ENCODE data around the gene NYAP1. TPM values are rescaled to one million over a fixed set of nuclear protein-coding genes. Genes with fewer than 3 reads are reported as not detected.
A peak's percentile ranks its signal among the peaks of the same experiment; 100 is the strongest.
"Not testable (repeated sequence)": the region's sequence is repeated elsewhere in the genome, so short reads cannot be mapped to it uniquely, and the experiment has no call there.

NYAP1 gene
- 3.0 TPM for polyA plus RNA-seq (2013, experiment 1 of 2; ENCODE audit: insufficient read length)
- 4.6 TPM for polyA plus RNA-seq (2013, experiment 2 of 2; ENCODE audit: insufficient read length)

DNA sequence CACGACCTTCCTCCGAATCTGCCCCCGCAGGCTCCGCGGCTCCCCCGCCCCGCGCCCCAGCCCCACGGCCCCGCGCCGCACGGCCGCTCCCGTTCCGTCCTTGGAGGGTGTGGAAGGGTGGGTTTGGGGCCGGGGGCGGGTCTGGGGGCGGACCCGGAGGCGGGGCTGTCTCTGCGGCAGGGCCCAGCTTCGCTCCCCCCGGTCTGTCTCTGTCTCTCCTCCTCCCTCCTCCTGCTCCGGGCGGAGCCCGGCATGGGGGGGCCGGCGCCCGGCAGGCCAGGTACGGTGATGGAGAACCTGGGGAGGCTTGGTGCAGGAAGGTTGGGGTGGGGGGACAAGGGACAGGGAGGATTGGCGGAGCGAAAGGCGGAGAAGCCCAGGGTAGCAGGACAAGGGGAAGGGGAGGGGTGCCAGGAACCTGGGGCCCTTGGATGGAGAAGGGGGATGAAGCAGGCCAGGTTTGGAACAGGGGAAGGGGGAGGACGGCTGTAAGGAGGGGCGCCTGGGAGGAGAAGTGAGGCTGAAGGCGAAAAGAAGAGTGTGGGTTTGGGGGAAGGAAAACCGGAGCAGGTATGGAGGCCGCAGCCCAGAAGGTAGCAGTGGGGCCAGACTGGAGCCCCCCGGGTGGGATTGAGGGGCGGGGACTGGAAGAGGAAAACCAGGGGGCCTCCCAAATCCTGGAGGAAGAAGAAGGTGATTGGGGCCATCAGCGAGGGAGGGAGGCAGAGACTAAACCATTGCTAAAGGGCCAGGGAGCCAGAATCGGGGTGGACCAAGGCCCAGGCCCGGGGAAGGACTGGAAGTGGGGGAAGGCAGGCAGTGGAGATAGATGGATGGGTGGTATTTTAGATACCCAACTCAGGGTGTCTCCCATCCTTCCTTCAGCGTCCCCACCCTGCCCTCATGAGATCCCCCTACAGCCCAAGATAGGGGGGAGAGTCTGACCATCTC lies at the start of gene NYAP1:
Gene NYAP1, plus strand, starts transcription at position 206 of the 951 bp plus-strand sequence. CDS start 1,385 bp downstream, outside the sequence.
- DNase-seq = peak; percentile 65

DNA sequence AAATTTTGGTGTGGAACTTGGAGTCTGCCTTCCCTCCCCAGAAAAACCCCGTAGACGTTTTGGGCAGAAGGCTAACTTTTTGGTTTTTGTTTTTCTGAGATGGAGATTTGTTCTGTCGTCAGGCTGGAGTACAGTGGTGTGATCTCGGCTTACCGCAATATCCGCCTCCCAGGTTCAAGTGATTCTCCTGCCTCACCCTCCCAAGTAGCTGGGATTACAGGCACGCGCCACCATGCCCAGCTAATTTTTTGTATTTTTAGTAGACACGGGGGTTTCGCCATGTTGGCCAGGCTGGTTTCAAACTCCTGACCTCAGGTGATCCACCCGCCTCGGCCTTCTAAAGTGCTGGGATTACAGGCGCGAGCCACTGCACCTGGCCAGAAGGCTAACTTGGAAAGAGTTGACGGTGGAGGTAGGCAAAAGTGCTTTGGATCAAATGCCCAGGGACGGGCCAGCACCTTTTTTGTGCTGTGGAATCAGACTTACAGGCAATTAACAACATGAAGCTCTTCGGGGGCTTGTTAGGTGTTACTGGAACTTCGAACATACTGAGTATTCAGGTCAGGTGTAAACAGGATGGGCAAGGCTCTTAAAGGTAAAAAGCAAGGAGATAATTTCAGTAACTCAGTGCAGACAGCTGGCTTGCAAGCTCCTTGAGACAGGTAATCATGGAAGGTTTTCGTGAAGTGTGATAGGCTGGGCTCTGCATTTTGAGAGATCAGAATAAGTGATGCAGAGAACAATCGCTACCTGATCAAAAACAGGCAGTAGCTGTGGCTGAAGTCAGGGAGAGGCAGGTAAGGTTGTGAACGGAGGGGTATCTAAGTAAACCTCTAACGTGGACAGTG lies 49.2 kb upstream of the NYAP1 start:
- DNase-seq = no peak

DNA sequence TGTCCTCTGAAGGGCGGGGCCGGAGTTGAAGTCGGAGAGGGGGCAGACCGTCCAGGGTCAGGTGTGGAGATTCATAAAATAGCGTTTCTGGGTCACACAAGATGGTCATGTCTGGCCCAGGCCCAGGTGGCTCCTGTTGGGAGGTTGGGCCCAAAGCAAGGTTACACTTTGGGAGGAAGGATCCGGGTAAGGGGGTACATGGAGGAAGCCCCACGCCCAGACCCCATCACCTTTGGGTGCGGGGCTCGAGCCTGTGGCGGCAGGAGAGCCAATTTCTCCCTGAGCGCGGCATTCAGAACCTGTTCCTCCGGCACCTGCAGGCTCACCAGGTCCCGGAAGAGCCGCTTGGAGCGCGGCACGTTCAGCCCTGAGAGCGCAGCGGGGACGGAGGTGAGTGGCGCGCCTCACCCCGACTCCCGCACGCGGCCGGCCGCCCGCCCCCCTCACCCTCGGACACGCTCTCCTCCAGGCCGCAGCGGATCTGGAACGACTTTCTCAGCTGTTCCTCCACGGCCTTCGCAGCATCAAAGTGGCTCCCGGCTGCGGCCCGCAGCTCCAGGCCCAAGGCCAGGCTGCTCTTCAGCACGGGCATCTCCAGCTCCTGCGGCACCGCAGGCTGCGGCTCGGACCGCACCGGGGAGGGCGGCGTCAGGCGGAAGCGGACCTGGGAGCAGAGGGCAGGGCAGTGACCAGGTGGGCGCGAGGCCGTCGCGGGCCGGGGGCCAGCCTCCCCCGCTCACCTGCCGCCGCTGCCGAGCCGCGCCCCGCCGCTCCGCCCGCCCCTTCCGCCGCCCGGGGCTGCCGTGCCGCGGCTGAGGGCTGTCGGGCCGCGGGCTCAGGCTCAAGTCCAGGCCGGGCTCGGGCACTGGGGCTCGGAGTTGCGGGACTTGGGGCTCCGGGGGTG lies 48.1 kb upstream of the NYAP1 start:
- DNase-seq = no peak

DNA sequence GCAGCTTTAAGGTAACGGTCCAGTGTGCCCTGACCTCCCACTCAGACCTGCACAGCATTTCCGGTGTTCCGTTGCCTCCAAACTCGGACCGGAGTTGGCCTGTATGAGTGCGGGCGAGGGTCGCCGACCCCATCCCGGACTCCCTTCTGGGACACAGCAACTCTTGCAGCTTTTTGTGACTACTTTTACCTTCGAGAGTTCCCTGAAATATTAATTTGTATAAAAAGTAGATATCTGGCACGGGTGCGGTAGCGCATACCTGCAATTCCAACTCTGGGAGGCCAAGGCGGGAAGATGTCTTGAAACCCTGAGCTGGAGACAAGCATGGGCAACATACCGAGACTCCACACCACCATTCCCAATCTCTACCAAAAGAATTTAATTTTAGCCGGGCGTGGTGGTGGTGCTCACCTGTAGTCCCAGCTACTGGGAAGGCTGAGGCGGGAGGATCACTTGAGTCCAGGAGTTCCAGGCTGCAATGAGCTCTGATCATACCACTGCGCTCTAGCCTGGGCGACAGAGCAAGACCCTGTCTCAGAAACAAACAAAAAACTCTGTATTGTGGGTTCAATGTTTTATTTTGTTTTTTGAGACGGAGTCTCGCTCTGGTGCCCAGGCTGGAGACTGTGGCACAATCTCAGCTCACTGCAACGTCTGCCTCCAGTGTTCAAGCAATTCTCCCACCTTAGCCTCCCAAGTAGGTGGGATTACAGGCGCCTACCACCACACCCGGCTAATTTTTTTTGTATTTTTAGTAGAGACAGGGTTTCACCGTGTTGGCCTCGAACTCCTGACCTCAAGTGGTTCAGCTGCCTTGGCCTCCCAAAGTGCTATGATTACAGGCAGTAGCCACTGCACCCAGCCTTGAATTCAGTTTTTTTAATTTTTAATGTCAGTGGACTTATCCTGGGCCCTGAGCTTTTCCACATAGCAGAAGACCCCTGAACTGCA lies 46.3 kb upstream of the NYAP1 start:
- no peak for DNase-seq

DNA sequence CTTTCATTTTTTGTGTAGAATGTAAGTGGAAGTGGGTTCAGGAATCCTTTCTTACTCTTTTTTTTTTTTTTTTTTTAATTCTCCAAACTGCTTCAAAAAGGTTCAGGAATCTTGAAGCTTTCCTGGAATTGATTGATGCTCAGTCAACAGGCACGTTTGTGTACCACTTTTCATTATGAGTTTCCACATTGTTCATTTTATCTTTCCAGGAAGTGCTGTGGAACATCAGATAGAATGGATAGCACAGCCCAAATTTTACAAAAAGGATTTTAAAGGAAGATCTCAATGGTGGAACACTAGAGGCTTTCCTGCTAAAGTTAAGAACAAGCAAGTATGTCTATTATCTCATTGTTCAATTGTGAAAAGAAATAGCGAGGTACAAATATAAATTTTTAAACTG lies 45.6 kb upstream of the NYAP1 start:
- DNase-seq = no peak

DNA sequence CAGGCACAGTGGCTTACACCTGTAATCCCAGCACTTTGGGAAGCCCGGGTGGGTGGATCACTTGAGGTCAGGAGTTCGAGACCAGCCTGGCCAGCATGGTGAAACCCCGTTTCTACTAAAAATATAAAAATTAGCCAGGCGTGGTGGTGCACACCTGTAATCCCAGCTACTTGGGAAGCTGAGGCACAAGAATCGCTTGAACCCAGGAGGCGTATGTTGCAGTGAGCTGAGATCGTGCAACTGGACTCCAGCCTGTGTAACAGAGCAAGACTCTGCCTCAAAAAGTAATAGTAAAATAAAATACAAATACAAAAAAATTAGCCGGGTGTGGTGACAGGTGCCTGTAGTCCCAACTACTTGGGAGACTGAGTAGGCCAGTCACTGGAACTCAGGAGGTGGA lies 45.0 kb upstream of the NYAP1 start:
- DNase-seq = not testable (repeated sequence)

DNA sequence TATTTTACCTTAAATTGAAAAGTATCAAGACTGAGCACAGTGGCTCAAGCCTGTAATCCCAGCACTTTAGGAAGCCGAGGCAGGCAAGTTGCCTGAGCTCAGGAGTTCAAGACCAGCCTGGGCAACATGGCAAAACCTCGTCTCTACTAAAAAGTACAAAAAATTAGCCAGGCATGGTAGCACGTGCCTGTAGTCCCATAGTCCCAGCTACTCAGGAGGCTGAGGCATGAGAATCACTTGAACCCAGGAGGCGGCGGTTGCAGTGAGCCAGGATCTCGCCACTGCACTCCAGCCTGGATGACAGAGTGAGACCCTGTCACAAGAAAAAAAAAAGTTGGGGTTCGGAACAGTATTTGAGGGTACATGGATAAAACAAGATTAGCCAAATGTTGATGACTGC lies 44.5 kb upstream of the NYAP1 start:
- DNase-seq = not testable (repeated sequence)

DNA sequence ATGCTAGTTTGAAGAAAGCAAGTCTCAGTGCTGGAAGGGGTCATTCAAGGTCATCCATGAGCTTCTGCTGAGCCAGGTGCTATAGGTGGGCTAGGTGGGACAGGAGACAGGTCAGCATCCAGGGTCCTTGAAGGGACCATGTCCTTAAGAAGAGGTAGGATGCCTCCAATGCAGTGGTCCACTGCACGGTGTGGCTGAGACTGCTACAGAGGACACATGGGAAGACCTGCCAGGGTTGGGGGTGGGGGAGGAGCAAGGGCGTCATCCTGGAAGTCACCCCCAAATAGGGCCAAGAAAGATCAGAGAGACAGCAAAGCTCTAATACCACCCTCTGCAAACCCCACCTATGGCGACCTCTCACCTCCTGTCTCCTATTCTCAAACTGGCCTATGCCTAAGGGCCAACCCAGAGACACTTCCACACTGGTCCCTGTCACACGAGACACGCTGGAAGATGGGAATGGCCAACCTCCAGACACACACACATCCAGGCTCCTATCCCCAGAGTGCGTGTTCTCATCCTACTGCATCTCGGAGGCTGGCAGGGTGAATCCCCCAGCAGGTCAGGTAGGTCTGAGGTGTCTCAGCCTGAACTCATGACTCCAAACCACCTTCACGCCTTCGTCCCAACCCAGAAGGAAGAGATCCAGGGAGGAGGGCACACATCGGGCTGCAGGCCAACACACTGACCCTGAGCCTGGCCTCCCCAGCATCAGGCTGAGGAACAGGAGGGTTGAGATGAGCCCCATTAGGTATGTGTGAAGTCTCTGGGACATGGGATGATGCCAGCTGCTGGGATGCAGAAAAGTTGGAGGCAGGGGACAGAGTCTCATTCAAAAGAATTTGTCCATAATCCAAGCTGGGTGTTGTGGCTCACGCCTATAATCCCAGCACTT lies 41.8 kb upstream of the NYAP1 start:
- DNase-seq = no peak

DNA sequence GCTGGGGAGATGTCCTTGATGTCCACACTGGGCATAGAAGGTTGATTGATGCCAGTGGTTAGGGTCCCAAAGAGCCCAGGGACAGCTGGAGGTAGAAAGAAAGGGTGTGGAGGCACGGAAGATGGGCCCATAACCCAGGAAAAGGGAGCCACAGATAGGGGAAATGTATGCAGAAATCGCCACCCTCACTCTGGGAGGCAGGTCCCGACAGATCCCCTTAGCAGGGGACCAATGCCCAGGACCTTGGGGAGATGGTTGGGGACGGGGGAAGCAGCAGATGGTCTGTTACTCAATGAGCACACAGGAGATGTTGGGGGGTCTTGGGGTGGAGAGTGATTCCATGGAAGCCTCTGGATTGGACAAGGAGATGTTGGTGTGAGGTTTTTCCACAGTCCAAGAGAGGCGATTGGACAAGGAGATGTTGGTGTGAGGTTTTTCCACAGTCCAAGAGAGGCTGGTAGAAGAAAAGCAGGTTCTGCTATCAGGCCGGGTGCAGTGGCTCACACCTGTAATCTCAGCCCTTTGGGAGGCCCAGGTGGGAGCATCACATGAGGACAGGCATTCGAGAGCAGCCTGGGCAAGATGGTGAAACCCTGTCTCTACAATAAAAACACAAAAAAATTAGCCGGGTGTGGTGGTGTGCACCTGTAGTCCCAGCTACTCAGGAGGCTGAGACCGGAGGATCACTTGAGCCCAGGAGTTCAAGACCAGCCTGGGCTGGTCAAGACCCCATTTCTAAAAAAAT lies 40.5 kb upstream of the NYAP1 start:
- no peak for DNase-seq

DNA sequence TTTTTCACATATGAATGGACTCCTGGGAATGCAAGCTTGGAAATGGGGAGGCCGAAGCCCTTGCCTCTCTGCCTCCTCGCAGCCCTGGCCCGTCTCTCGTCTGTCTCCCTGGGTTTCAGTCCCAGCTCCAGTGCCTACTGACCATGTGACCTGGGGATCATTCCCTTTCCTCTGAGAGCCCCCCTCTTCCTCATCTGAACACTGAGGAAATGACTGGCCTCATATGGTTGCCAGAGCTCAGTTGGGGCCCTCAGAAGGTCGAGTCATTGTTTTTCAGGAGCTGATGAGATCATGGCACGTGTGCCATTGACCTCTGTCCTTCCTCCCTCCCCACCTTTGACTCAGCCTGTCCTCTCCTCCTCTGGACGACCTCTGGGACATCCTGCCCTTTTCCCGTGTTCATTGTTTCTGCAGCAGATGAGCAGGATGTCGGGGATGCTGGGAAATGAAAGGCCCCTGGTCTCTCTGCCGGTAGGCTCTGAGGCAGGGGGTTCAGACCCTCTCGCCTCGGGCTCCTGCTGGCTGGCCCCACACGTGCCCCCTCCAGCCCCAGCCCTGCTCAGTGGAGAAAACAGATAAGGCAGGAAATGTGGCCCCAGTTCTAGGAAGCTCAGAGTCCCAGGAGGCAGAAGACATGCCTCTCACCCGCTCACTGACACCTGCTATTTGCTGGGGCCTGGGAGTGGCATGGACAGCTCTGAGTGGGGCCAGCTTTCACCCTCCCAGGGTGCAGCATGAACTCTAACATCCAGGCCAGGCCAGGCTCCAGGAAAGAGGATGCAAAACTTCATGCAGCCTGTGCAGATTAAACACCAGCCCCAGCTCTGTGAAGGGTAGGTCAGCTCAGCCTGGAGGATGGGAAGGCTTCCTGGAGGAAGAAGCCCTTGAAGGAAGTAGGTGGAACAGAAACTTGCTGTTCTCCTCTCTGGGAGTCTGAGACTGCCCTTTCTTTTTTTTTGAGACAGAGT lies 39.1 kb upstream of the NYAP1 start:
- peak; percentile 63 for DNase-seq

DNA sequence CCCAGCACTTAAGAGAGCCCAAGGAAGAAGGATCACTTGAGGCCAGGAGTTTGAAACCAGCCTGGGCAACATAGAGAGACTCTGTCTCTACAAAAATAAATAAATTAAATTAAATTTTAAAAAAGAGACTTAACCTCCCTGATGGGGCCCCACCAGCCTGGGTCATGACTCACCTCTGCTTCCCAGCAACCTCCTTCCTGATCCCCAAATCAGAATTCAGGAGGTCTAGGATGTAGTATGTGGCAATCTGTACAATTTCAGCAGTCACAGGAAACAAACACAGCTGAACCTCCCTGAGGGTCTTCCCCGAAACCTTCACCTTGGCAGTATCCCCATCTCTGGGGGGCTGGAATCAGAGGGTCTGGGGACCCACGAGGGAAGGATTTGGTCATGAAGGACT lies 37.7 kb upstream of the NYAP1 start:
- peak; percentile 32 for DNase-seq

DNA sequence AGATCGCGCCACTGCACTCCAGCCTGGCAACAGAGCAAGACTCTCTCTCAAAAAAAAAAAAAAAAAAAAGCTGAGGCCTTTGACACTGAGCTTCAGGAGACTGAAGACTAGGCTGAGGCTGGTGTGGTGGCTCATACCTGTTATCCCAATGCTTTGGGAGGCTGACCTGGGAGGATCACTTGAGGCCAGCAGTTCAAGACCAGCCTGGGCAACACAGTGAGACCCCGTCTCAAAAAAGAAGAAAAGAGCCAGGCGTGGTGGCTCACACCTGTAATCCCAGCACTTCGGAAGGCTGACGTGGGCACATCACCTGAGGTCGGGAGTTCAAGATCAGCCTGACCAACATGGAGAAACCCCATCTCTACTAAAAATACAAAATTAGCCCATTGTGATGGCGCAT lies 36.4 kb upstream of the NYAP1 start:
- DNase-seq = not testable (repeated sequence)

DNA sequence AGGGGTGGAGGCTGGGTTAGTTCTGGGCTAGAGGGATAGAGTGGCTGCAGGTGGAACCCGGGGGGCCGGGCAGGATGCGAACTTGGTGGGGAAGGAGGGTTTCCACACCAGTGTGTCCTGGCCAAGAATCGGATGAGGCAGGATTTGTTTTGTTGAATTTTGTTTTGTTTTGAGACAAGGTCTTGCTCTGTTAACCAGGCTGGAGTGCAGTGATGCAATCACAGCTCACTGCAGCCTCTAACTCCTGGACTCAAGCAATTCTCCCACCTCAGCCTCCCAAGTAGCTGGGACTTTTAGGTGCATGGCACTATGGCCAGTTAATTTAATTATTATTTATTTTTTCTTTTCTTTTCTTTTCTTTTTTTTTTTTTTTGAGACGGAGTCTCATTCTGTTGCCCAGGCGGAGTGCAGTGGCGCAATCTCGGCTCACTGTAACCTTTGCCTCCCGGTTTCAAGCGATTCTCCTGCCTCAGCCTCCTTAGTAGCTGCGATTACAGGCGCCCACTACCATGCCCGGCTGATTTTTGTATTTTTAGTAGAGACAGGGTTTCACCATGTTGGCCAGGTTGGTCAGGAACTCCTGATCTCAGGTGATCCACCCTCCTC lies 34.4 kb upstream of the NYAP1 start:
- DNase-seq = no peak

DNA sequence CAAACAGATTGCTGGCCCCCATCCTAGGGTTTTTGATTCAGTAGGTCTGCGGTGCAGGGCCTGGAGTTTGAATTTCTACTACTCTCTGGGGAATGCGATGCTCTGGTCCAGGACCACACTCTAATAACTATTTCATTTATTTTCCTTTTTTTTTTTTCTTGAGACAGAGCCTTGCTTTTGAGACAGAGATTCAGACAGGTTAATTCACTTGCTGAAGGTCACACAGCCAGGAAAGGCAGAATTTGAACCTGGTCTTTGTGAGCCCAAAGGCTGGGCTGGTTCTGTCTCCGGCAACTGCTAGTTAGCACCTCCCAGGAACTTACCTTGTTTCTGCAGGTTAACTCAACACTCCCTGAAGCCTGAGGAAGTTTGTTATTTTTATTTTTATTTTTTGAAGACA lies 31.2 kb upstream of the NYAP1 start:
- DNase-seq = no peak

DNA sequence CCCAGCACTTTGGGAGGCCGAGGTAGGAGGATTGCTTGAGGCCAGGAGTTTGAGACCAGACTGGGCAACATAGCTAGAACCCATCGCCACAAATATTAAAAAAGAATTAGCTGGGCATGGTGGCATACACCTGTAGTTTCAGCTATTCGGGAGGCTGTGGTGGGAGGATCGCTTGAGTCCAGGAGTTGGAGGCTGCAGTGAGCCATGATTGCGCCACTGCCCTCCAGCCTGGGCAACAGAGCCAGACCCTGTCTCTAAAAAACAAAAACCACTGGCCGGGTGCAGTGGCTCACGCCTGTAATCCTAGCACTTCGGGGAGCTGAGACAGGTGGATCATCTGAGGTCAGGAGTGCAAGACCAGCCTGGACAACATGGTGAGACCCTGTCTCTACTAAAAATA lies 29.9 kb upstream of the NYAP1 start:
- DNase-seq = not testable (repeated sequence)

DNA sequence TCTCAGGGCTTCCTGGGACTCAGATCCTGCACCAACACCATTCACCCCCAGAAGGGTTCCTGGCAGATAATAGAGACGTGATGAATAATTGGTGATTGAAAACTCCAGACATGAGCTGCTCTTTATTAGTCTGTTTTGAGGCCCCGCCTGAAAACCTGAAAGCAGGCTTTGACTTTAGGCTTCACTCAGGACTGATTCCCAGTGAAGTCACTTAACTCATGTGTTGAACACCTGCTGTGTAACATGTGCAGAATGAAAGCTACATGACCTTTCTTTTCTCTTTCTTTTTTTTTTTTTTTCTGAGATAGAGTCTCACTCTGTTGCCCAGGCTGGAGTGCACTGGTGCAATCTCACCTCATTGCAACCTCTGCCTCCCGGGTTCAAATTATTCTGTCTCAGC lies 28.5 kb upstream of the NYAP1 start:
- DNase-seq = no peak

DNA sequence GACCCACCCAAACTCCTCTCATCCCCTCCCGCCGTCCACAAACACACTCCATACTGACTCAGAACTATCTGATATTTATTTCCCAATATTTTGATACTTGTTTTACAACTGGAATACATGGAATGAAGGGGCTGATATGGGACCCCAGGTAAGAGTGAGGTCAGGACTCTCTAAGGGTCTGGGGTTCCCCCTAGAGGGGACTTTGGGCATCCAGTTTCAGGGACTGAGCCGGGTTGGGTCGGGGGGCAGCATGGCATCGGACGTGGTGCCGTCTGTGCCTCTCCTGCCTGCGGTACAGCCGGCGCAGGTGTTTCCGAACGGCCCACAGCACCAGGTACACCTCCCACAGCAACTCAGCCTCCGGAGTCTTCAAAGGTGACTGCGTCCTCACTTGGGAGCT lies 27.2 kb upstream of the NYAP1 start:
- no peak for DNase-seq
